ENCODE results near the gene STARD8. TPM values are rescaled to one million over a fixed set of nuclear protein-coding genes. Genes with fewer than 3 reads are reported as not detected.

STARD8 gene
- total and polyA plus RNA-seq, 2 donors (not counting 3 experiments of a cell fraction or from before 2014, with no cell fraction given), result 6.8 to 14.8 TPM

DNA sequence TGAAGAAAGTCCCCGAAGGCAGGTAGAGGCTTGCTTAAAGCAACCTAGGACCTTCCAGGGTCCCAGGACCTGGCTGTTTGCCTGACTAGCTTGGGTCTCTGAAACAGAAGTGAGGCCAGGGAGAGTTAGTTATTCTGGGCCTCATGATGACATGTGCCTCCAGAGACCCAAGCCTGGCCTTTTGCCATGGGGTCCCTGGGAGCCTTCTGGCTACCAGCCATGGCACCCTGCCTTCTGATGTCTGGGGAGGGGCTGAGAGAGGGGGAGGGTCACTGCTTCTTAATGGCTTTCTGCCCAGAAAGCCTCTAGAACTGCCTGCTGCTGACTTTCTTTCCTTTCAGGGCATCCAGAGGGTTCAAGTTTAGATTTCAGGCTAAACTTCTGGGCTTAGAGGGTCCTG, 1.0 kb upstream of the STARD8 start:
- TF ChIP-seq JUN (IDR thresholded peaks at IDR 0.05; ENCODE audit: borderline replicate concordance, insufficient read depth, insufficient read length, low read depth) (no peak), EZH2 (IDR thresholded peaks at IDR 0.05; ENCODE audit: borderline replicate concordance, low read depth, low read length, severe bottlenecking) (no peak), MYC (IDR thresholded peaks at IDR 0.05; ENCODE audit: low read depth, low read length) (no peak), POLR2A (IDR thresholded peaks at IDR 0.05; ENCODE audit: low read depth, low read length) (no peak), POLR2AphosphoS5 (IDR thresholded peaks at IDR 0.05; ENCODE audit: insufficient read depth, low read depth, low read length) (no peak), GATA2 (IDR thresholded peaks at IDR 0.05; ENCODE audit: insufficient read depth, insufficient read length, low read depth, low read length) (no peak), FOS (IDR thresholded peaks at IDR 0.05; ENCODE audit: borderline replicate concordance, insufficient read depth, low read length) (no peak)
- TF ChIP-seq, protein P1, sequence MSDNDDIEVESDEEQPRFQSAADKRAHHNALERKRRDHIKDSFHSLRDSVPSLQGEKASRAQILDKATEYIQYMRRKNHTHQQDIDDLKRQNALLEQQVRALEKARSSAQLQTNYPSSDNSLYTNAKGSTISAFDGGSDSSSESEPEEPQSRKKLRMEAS (IDR thresholded peaks at IDR 0.05; ENCODE audit: insufficient read depth, insufficient read length), result no peak
- TF ChIP-seq, protein P2, sequence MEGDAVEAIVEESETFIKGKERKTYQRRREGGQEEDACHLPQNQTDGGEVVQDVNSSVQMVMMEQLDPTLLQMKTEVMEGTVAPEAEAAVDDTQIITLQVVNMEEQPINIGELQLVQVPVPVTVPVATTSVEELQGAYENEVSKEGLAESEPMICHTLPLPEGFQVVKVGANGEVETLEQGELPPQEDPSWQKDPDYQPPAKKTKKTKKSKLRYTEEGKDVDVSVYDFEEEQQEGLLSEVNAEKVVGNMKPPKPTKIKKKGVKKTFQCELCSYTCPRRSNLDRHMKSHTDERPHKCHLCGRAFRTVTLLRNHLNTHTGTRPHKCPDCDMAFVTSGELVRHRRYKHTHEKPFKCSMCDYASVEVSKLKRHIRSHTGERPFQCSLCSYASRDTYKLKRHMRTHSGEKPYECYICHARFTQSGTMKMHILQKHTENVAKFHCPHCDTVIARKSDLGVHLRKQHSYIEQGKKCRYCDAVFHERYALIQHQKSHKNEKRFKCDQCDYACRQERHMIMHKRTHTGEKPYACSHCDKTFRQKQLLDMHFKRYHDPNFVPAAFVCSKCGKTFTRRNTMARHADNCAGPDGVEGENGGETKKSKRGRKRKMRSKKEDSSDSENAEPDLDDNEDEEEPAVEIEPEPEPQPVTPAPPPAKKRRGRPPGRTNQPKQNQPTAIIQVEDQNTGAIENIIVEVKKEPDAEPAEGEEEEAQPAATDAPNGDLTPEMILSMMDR (IDR thresholded peaks at IDR 0.05; ENCODE audit: extremely low read depth in 1 of 2, insufficient read depth in 1 of 2, low read depth in 1 of 2, low read length in 2 of 2), result no peak
- Histone ChIP-seq H3K27ac (ENCODE audit: insufficient read depth, low read depth, low read length) (no peak overlapping the region), H3K9me1 (replicated peaks; ENCODE audit: control insufficient read depth, extremely low read depth, insufficient read depth, low read length) (no peaks in the 10 kb centered on the region), H3K4me2 (ENCODE audit: insufficient read depth, low read length) (no peak overlapping the region), H3K9ac (replicated peaks; ENCODE audit: extremely low read depth, insufficient read depth, low read length) (no peak overlapping the region), H3K27me3 (ENCODE audit: control insufficient read depth in 2 of 2, insufficient read depth in 2 of 2, low read length in 2 of 2) (no peaks in the 10 kb centered on the region), H3K9me3 (replicated peaks; ENCODE audit: control insufficient read depth, insufficient read depth, low read length) (no peaks in the 10 kb centered on the region), H4K20me1 (replicated peaks; ENCODE audit: control insufficient read depth, extremely low read depth, insufficient read depth, low read length) (no peaks in the 10 kb centered on the region), H3K79me2 (ENCODE audit: control insufficient read depth, insufficient read depth, low read length) (no peaks in the 10 kb centered on the region), H3K4me1 (ENCODE audit: control insufficient read depth, extremely low read depth, insufficient read depth, low read length) (peaks cover 7% of the 10 kb centered on the region), H3K4me3 (replicated peaks in 1 of 3; ENCODE audit: insufficient read depth in 1 of 3, low read depth in 1 of 3, low read length in 3 of 3) (no peak overlapping the region), H2AFZ (ENCODE audit: low read depth, low read length) (no peak overlapping the region), H3K36me3 (ENCODE audit: control insufficient read depth in 2 of 2, extremely low read depth in 1 of 2, insufficient read depth in 2 of 2, low read length in 2 of 2) (no peaks in the 10 kb centered on the region)
- DNase-seq (ENCODE audit: low read depth, low spot score), result no peak
- no TSS peak for BruUV-seq (replicated peaks)
- intact Hi-C loops (cut with micrococcal nuclease) (loop anchor here (5.0 kb wide), 1 partner anchor 46 kb away; no protein-coding TSS in a partner anchor), dilution Hi-C loops (cut with MboI; ENCODE audit: extremely low pct_ligation_motif_present, low sequenced_read_pairs) (no loop called here)
- ChIA-PET POLR2A (no interaction called here), CTCF (no interaction called here)
- FAIRE-seq, result no peak
